GM19324 (cell line): ENCODE results near the gene FGFRL1.

Experiments
- ATAC-seq: cut with Tn5 transposase; IDR thresholded peaks from one replicate; pipeline ENCODE4 v1.9.1; 2021; ENCODE audit warnings: mild to moderate bottlenecking, moderate library complexity; ENCODE audit not compliant: unreplicated experiment, low FRiP score

The FGFRL1 gene

GRCh38 chr4:1062419-1062818, 51.0 kb downstream of the FGFRL1 start:
- no peak for ATAC-seq

GRCh38 chr4:1065732-1066131, 54.3 kb downstream of the FGFRL1 start:
- ATAC-seq = no peak

- no peak for ATAC-seq
Observed at GRCh38 chr4:1069394-1069793, 58.0 kb downstream of the FGFRL1 start.

- ATAC-seq = no peak
Observed at GRCh38 chr4:1072830-1073446, 61.5 kb downstream of the FGFRL1 start.

- ATAC-seq = no peak
Observed at GRCh38 chr4:1074077-1074476, 62.7 kb downstream of the FGFRL1 start.

- ATAC-seq = no peak
Observed at GRCh38 chr4:1075225-1075624, 63.8 kb downstream of the FGFRL1 start.

GRCh38 chr4:1075809-1076699, 64.6 kb downstream of the FGFRL1 start:
- ATAC-seq = no peak
